ENCODE results near the gene DGKZ.

DGKZ gene

GRCh38 chr11:46426233-46426991 is 79.1 kb downstream of the DGKZ start:
- no peak overlapping the region for H3K4me3 ChIP-seq (ENCODE audit: extremely low read depth, insufficient read depth, low read length, poor library complexity, severe bottlenecking)
- H3K4me1 ChIP-seq (ENCODE audit: control insufficient read depth, insufficient read depth, low read length, poor library complexity, severe bottlenecking): no peaks in the 10 kb centered on the region
- no peaks in the 10 kb centered on the region for H3K9me3 ChIP-seq (ENCODE audit: control insufficient read depth, low read length)
- 93 to 95% methylated on average over 3 to 4 of the region's 4 CpGs for WGBS, 2 experiments (ENCODE audit: insufficient coverage in 2 of 2)
- H3K27ac ChIP-seq (ENCODE audit: low read depth, low read length, severe bottlenecking): no peak overlapping the region
- H3K36me3 ChIP-seq (ENCODE audit: control insufficient read depth, insufficient read depth, low read length): peaks cover 45% of the 10 kb centered on the region

GRCh38 chr11:46427364-46427763 is 80.1 kb downstream of the DGKZ start:
- peaks cover 45% of the 10 kb centered on the region for H3K36me3 ChIP-seq (ENCODE audit: control insufficient read depth, insufficient read depth, low read length)
- no peak overlapping the region for H3K4me3 ChIP-seq (ENCODE audit: extremely low read depth, insufficient read depth, low read length, poor library complexity, severe bottlenecking)
- no peaks in the 10 kb centered on the region for H3K9me3 ChIP-seq (ENCODE audit: control insufficient read depth, low read length)
- no peak overlapping the region for H3K27ac ChIP-seq (ENCODE audit: low read depth, low read length, severe bottlenecking)
- 85 to 96% methylated on average over 7 to 9 of the region's 9 CpGs for WGBS, 2 experiments (ENCODE audit: insufficient coverage in 2 of 2)
- H3K4me1 ChIP-seq (ENCODE audit: control insufficient read depth, insufficient read depth, low read length, poor library complexity, severe bottlenecking): no peaks in the 10 kb centered on the region

GRCh38 chr11:46429717-46430116 is 82.5 kb downstream of the DGKZ start:
- Histone ChIP-seq H3K9me3 (ENCODE audit: control insufficient read depth, low read length) (no peaks in the 10 kb centered on the region), H3K36me3 (ENCODE audit: control insufficient read depth, insufficient read depth, low read length) (peaks cover 52% of the 10 kb centered on the region), H3K27ac (ENCODE audit: low read depth, low read length, severe bottlenecking) (no peak overlapping the region), H3K4me1 (ENCODE audit: control insufficient read depth, insufficient read depth, low read length, poor library complexity, severe bottlenecking) (no peaks in the 10 kb centered on the region), H3K4me3 (ENCODE audit: extremely low read depth, insufficient read depth, low read length, poor library complexity, severe bottlenecking) (no peak overlapping the region)
- WGBS, 2 experiments (ENCODE audit: insufficient coverage in 2 of 2): no CpG with 5 or more reads among the region's 3 CpGs
